ENCODE results near the gene ERICH2.

GRCh38 chr2:170739507-170740046 lies 30.6 kb upstream of the ERICH2 start:
- TF ChIP-seq GATA2 (IDR thresholded peaks at IDR 0.05; ENCODE audit: low read depth, low read length) (no peak), GATA3 (IDR thresholded peaks at IDR 0.05; ENCODE audit: low read depth, low read length) (no peak)

All from SH-SY5Y (cell line).